ENCODE data around the gene GET4. TPM values are rescaled to one million over a fixed set of nuclear protein-coding genes. Genes with fewer than 3 reads are reported as not detected.
"Not testable (repeated sequence)": the region's sequence is repeated elsewhere in the genome, so short reads cannot be mapped to it uniquely, and the experiment has no call there.

GET4 gene
- total RNA-seq, 1 experiment from 2014 or later, result 51.0 TPM

- no peak for DNase-seq (ENCODE audit: low read depth)
Measured at GRCh38 chr7:845091-845490, 31.3 kb upstream of the GET4 start.

GRCh38 chr7:845731-846130, 30.6 kb upstream of the GET4 start:
- DNase-seq (ENCODE audit: low read depth), result no peak

DNA sequence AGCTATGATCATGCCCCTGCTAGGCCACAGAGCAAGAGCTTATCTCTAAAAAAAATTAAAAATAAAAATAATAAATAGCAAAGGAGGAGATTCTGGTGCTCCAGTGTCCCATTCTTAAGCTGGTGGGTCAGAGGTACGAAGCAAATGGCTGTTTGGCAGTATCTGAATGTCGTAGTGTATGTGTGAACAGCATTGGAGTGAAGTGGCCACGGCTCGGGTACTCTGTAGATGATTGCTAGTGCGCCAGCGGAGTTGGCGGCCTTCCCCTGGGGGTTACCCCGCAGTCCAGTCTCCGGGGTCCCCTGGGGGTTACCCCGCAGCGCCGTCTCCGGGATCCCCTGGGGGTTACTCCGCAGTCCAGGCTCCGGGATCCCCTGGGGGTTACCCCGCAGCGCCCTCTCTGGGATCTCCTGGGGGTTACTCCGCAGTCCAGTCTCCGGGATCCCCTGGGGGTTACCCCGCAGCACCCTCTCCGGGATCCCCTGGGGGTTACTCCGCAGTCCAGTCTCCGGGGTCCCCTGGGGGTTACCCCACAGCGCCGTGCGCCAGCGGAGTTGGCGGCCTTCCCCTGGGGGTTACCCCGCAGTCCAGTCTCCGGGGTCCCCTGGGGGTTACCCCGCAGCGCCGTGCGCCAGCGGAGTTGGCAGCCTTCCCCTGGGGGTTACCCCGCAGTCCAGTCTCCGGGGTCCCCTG, 29.2 kb upstream of the GET4 start:
- DNase-seq (ENCODE audit: low read depth), result not testable (repeated sequence)

GRCh38 chr7:847728-848127, 28.6 kb upstream of the GET4 start:
- not testable (repeated sequence) for DNase-seq (ENCODE audit: low read depth)

DNA sequence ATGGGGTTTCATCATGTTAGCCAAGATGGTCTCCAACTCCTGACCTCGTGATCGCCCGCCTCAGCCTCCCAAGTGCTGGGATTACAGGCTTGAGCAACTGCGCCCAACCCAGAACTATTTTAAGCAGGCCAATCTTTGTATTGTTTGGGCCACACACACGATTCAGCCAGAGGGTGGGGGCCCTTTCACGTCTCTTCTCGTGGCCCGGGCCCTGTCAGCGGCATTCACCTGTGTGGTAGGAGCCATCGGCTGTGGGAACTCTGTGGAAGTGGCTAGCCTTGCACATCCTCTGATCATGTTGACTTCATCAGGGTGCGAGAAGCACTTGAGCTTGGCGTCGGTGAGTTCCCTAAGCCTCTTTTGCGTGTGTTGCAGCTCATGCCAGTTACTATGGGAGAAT, 27.2 kb upstream of the GET4 start:
- DNase-seq (ENCODE audit: low read depth), result no peak

GRCh38 chr7:849781-850180, 26.6 kb upstream of the GET4 start:
- DNase-seq (ENCODE audit: low read depth), result no peak

DNA sequence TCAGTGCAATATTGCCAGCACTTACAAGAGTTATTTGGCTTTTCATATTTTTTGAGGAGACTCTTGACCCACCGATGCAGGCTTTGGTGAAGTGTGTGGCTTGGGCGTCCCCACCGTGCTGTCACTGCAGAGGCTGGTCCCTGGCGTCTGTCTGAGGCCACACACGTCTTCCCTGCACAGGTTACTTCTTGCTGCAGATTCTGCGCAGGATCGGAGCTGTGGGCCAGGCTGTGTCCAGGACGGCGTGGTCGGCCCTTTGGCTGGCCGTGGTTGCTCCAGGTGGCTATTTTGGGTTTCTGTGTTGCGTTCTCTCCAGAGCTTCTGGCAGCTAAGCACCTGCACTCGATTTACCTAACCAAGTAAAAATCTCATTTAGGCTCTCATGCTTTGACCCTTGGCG, 25.1 kb upstream of the GET4 start:
- no peak for DNase-seq (ENCODE audit: low read depth)

GRCh38 chr7:853366-854117, 22.8 kb upstream of the GET4 start:
- no peak for DNase-seq (ENCODE audit: low read depth)

- no peak for DNase-seq (ENCODE audit: low read depth)
Measured at GRCh38 chr7:854118-854775, 22.1 kb upstream of the GET4 start.

- DNase-seq (ENCODE audit: low read depth), result no peak
Measured at GRCh38 chr7:855686-856369, 20.5 kb upstream of the GET4 start.

GRCh38 chr7:856444-857095, 19.8 kb upstream of the GET4 start:
- no peak for DNase-seq (ENCODE audit: low read depth)

DNA sequence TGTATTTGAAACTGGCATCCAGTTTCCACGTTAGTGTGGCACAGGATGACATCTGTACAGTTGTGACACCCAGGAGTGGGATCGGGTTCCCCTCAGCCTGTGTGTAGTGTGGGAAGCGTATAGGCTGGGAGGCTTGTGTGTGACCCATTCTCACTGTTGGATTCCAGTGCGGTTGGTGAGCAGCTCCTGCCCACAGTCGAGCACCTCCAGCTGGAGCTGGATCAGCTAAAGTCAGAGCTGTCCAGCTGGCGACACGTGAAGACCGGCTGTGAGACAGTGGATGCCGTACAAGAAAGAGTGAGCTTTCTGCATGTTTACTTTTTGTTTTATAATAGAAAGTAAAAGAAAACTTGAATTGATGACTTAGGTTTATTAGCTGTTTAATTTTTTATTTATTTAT, 18.7 kb upstream of the GET4 start:
- DNase-seq (ENCODE audit: low read depth), result no peak

- DNase-seq (ENCODE audit: low read depth), result no peak
Measured at GRCh38 chr7:859359-860030, 16.9 kb upstream of the GET4 start.

DNA sequence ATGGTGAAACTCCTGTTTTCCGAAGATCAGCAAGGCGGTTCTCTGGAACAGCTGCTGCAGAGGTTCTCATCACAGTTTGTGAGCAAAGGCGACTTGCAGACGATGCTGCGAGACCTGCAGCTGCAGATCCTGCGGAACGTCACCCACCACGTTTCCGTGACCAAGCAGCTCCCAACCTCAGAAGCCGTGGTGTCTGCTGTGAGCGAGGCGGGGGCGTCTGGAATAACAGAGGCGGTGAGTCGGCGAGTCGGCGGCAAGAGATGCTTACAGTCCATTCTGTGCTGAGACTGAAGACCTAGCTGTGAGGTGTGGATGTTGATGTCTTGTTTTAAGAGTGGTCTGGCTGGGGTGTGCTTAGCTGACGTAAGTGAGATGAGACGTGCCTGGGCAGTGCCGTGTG, 16.2 kb upstream of the GET4 start:
- DNase-seq (ENCODE audit: low read depth), result no peak

GRCh38 chr7:861222-861621, 15.1 kb upstream of the GET4 start:
- DNase-seq (ENCODE audit: low read depth), result no peak

DNA sequence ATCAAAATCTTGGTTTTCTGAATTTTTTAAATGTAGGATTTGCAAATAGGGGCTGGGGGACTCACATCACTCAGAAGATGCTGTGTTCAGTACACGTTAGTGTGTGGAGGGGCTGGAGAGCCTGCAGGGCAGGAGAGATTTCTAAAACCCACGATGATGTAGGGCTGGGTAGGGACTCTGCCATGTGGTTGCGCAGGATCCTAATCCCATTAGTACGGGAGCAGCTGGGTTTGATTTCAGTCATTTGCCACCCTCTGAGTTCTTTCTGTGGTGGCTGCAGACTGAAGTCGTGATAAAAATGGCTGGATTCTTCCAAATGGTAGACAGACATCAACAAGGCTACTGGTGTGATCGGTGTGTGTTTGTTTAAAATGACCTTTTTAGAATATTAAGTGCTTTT, 14.2 kb upstream of the GET4 start:
- DNase-seq (ENCODE audit: low read depth), result no peak

DNA sequence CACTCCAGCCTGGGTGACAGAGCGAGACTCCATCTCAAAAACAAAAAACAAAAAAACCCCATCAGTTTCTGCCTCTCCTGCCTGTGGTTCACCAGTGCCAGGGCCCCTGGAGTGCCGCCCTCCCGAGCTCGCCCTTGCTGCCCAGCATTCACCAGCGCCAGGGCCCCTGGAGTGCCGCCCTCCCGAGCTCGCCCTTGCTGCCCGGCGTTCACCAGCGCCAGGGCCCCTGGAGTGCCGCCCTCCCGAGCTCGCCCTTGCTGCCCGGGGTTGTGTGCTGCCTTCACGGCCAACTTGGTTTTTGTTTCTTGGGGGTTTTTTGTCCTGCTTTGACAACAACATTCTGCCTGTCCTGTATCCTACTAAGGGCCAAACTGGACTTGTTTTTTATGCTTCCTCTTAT, 13.2 kb upstream of the GET4 start:
- DNase-seq (ENCODE audit: low read depth), result no peak

DNA sequence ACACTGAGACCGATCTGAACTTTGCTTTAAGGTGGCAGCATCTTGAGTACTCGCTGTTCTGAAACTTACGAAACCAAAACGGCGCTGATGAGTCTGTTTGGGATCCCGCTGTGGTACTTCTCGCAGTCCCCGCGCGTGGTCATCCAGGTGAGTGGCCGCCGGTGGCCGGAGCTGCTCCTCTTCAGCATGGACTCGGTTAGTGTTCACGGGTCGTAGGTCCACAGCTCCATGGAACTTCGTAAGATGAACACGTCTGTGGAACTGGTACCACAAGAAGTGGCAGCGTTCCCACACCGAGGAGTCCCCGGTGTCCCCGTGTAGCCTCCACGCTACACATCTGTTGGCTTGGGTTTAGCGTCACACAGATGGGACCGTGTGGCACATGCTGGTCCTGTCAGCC, 10.4 kb upstream of the GET4 start:
- DNase-seq (ENCODE audit: low read depth), result no peak

GRCh38 chr7:867001-867405, 9.4 kb upstream of the GET4 start:
- DNase-seq (ENCODE audit: low read depth), result no peak

DNA sequence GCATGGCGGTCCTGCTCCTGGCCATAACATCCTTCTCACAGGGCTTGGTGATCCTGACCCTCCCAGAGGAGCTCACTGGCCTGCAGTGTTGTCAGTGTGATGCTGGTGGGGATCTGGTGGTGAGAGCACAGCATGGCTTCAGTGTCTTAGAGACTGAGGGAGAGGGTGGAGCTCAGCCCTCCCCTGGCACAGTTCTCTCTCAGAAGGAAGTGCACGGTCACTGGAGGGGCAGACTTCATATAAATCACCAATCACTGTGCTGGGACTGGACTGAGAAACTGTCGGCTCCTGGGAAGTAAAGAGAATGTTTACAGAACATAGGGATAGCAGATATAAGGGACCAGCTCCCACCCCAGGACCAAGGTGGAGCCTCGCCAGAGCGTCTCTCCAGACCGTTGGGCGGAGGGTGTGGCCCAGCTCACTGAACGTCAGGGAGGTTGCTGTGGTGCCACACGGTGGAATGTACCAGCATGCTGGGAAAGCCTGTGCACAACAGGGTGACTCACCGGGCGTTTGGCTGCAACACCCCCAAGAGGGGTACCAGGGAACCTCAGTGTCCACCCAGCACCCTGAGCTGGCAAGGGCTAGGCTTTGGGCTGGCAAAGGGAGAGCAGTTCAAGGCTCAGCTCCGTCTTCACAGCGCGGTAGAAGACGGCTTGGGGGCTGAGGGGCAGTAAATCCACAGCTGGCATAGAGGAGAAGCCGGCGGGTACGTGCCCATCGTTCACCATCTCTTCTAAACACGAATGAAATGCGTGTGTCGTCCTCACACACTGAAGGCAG, 8.8 kb upstream of the GET4 start:
- peak; percentile 14 for DNase-seq (ENCODE audit: low read depth)

All from HT1080 (cell line).